Stimulated activated memory B cell treated with anti-CD40 and anti-IgM and Interleukin-4, amounts not matched to agents 10 μg/mL and 1 μg/mL and 100 μg/mL, for 72 hours (primary cell): Measurements from ENCODE around the gene CCDC85A.
A peak's percentile ranks its signal among the peaks of the same experiment; 100 is the strongest.
"Not testable (repeated sequence)": the region's sequence is repeated elsewhere in the genome, so short reads cannot be mapped to it uniquely, and the experiment has no call there.

Source experiments
- ATAC-seq: fragments of 150-1000 bp; cut with Tn5 transposase; 2 replicates; pipeline ENCODE4 v1.10.0; 2021
- H3K27ac Mint-ChIP-seq: one replicate; pipeline ENCODE4 v1.8.0; 2022; ENCODE audit warnings: mild to moderate bottlenecking, mixed read lengths
- H3K27me3 Mint-ChIP-seq: one replicate; pipeline ENCODE4 v1.8.0; 2022; ENCODE audit warnings: mixed read lengths
- H3K36me3 Mint-ChIP-seq: one replicate; pipeline ENCODE4 v1.8.0; 2022; ENCODE audit warnings: mixed read lengths
- H3K4me1 Mint-ChIP-seq: one replicate; pipeline ENCODE4 v1.8.0; 2022; ENCODE audit warnings: mixed read lengths
- H3K4me3 Mint-ChIP-seq: one replicate; pipeline ENCODE4 v1.8.0; 2022; ENCODE audit warnings: mild to moderate bottlenecking, moderate library complexity, mixed read lengths
- H3K9me3 Mint-ChIP-seq: one replicate; pipeline ENCODE4 v1.8.0; 2022; ENCODE audit warnings: mixed read lengths

The CCDC85A gene

DNA sequence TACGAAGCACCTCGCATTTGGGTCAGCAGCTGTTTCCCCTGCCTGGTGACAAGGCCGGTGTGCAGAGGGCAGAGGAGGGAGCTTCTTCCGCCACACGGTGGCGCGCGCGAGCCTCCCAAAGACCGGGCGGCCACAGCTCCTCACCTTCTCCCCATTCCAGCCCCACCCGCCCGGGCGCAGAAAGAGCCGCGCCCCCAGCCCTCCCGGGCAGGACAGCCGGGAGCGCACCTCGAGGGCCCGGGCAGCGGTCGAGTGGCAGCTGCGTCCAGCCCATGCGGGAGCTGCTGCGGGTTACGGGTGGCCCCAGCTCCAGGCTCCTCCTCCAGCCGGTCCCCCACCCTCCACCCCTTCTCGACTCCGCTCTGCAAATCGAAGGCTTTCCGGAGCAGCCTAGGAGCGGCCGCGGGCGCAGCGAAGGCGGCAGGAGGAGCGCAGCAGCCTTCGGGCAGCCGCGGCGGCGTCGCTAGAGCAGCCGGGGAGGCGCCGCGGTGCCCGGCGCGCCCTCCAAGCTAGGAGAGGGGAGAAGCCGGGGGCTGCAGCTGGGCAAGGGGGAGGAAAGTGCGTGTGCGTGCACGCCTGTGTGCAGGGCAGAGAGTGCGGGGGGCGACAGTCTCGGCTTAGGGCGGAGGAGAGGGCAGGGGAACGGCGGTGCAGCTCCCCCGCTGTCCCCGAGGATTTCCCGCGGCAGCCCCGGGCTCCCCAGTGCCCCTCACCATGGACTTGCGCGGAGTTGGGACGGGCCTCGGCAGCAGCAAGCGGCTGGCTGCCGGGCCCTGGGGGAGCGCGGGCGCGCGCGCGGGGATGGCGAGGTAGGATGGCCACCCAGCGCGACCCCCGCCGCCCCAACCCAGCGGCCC, at the start of gene CCDC85A:
CCDC85A (plus strand) TSS at position 348 of the 857 bp plus-strand sequence. CDS start 635 bp downstream, outside the sequence.
- ATAC-seq, result peak; percentile 87
- Mint-ChIP-seq H3K9me3 (no peaks in the 10 kb centered on the region), H3K4me3 (peak within 1 kb of the TSS; percentile 72), H3K27ac (no peak within 1 kb of the TSS), H3K27me3 (peaks cover 66% of the 10 kb centered on the region), H3K36me3 (no peaks in the 10 kb centered on the region), H3K4me1 (peaks cover 17% of the 10 kb centered on the region)

DNA sequence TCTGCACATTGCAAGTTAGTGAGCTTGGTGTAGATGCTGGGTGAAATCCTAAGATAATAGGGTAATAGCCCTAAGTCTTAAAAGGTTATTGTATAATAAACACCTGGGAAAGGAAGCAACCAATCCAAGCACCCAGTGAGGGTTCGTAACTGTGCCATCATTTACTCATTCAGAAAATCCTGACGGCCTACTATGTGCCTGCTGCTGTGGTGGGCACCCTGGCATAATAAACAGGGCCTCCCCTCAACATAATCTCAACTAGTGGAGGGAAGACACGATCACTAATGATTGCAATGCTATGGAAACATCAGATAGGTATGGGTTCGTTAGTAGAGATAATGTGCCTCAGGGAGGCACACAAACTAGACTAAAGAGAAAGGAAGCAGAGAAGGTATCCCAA, 48.9 kb upstream of the CCDC85A start:
- Mint-ChIP-seq H3K36me3 (no peaks in the 10 kb centered on the region), H3K27me3 (no peaks in the 10 kb centered on the region), H3K4me3 (no peak overlapping the region), H3K9me3 (no peaks in the 10 kb centered on the region), H3K4me1 (no peaks in the 10 kb centered on the region), H3K27ac (no peak overlapping the region)
- ATAC-seq, result no peak

GRCh38 chr2:56142497-56143061, 41.2 kb upstream of the CCDC85A start:
- not testable (repeated sequence) for H3K36me3 Mint-ChIP-seq, H3K4me1 Mint-ChIP-seq, H3K9me3 Mint-ChIP-seq, H3K27ac Mint-ChIP-seq, ATAC-seq, H3K4me3 Mint-ChIP-seq
- H3K27me3 Mint-ChIP-seq, result peaks cover 13% of the 10 kb centered on the region

DNA sequence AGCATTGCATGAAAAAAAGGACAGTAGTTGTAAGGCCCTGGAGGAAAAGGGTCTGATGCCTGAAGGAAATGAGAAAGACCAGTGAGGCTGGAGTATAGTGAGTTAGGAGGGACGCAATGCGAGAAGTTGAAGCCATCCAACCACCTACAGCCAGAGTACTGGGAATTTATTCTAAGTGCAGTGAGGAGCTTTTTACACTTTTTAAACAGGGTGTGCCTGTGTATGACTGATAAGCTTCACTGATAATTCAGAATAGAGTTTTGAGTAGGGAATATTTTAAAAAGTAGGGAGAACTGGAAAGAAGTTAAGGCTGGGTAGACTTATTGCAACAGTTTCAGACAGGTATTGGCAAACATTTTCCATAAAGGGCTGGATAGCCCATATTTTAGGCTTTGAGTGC, 35.9 kb upstream of the CCDC85A start:
- H3K4me3 Mint-ChIP-seq, result no peak overlapping the region
- no peaks in the 10 kb centered on the region for H3K4me1 Mint-ChIP-seq
- no peaks in the 10 kb centered on the region for H3K9me3 Mint-ChIP-seq
- H3K36me3 Mint-ChIP-seq, result no peaks in the 10 kb centered on the region
- peaks cover 17% of the 10 kb centered on the region for H3K27me3 Mint-ChIP-seq
- no peak overlapping the region for H3K27ac Mint-ChIP-seq
- ATAC-seq, result no peak

DNA sequence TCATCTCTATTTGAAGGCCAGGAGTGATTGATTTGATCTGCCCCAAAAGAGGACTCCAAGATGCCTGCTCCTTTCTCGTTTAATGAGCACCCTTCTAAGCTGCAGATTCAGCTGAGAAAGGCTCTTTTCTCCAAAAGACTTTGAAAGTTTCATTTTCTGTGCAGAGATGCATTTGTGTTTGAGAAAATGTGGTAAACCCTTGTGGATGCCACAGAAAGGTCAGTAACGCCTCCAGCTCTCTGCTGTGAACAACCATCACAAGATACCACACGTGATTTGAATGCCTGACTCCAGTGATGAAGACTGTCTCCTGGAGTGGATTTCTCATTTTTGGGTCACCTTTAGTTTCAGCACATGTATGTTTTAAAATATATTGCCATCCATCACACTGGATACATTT, 35.0 kb upstream of the CCDC85A start:
- no peaks in the 10 kb centered on the region for H3K36me3 Mint-ChIP-seq
- H3K27ac Mint-ChIP-seq, result no peak overlapping the region
- H3K4me3 Mint-ChIP-seq, result no peak overlapping the region
- peaks cover 8% of the 10 kb centered on the region for H3K27me3 Mint-ChIP-seq
- no peak for ATAC-seq
- H3K9me3 Mint-ChIP-seq, result no peaks in the 10 kb centered on the region
- H3K4me1 Mint-ChIP-seq, result no peaks in the 10 kb centered on the region

DNA sequence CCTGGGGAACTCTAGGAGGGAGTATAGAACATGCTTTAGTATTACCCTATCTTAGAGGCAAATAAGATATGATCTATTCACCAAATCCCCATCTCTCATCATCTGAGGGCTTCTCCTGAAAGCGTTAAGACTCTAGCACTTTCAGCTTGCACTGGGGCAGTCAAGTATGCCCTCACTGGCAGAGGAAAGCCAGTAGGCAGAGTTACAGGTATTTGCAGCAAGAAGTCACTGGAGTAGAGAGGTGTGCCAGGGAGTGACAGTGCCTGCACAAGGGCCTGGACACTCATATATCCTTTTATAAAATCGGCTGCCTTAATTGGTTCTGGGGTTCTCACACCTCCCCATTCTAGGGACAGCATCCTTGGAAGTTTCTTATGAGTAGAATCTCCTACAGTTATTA, 31.9 kb upstream of the CCDC85A start:
- H3K36me3 Mint-ChIP-seq, result no peaks in the 10 kb centered on the region
- peaks cover 6% of the 10 kb centered on the region for H3K27me3 Mint-ChIP-seq
- no peaks in the 10 kb centered on the region for H3K4me1 Mint-ChIP-seq
- no peaks in the 10 kb centered on the region for H3K9me3 Mint-ChIP-seq
- no peak overlapping the region for H3K4me3 Mint-ChIP-seq
- no peak for ATAC-seq
- no peak overlapping the region for H3K27ac Mint-ChIP-seq

DNA sequence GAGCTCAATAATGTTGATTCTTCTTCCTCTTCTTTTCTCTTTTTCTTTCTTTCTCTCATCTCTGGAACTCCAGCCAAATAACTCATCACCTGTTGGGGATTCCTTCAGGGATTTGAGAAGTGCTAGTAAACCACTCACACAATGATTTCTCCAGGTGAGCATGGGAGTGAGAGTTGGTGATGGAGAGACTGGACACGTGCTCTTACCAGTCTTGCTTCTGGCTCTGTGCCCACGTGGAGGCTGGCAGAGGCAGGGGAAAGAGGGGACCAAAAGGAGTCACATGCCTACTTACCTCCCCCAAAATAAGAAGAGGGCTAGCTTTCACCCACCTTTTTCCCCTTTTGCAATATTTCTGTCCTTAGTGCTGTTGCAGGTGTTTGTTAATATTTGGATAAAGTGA, 28.6 kb upstream of the CCDC85A start:
- Mint-ChIP-seq H3K9me3 (no peaks in the 10 kb centered on the region), H3K27me3 (peaks cover 6% of the 10 kb centered on the region), H3K4me1 (no peaks in the 10 kb centered on the region), H3K4me3 (no peak overlapping the region), H3K36me3 (no peaks in the 10 kb centered on the region), H3K27ac (no peak overlapping the region)
- ATAC-seq, result no peak

DNA sequence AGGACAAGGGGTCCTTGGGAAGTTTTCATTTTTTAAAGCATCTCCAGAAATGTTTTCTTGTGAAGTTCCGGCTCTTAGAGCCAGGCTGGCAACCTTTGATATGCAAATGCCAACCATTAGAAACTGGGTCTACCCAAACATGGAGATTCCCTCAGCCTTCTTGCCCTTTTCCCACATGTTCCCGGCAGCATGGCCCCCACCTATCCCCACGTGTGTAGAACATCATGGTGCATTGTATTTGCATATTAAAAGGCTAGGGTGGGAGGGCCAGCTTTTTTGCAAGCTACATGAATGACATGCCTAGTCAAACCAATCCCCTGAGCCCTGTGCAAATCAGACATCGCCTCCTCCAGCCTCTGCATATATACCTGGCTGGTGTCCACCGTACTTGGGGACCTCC, 23.9 kb upstream of the CCDC85A start:
- H3K4me1 Mint-ChIP-seq, ATAC-seq, H3K9me3 Mint-ChIP-seq, H3K4me3 Mint-ChIP-seq, H3K27me3 Mint-ChIP-seq, H3K27ac Mint-ChIP-seq, H3K36me3 Mint-ChIP-seq: not testable (repeated sequence)

DNA sequence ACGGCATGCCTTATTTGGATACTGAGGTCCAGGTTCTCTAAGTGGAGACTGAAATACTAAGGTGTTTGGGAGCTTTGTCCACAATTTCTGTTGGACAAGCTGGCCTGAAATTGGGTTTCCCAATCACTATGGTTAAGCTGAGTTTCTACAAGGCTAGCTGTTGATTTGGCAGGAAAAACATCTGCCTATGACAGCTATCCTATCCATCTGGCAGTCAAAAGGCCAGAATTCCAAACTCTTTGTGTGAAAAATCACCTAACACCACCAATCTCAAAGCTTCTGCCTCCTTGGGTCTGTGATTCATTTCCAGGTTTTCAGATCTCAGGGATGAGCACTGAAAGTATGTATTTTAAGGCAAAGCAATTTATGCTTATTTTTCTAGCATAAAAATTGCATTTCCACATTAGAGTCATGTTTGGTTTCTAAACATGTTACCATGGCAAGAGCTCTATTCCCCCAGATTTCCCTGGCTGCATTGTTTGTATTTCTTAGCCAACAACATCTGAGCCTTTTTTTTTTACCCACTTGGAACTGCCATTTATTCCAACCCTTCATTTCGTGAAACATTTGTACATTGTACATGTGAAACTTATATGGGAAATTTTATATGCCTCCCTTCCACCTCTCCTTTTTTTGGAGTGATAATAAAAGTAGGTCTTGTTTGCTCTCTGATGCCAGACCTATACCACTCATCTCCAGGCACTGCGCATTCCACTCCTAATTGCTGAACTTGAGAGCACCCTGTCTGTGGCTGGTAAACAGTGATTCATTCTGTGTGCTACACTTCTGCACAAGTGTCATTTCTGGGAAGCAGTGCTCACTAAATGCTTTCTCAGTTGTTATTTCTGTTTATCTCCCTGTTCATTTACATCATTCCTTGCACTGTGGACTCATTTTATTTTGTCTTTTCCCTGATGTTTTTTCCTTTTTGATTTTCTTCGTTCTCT, 15.9 kb upstream of the CCDC85A start:
- H3K27ac Mint-ChIP-seq, result no peak overlapping the region
- ATAC-seq, result no peak
- no peaks in the 10 kb centered on the region for H3K36me3 Mint-ChIP-seq
- peaks cover 3% of the 10 kb centered on the region for H3K9me3 Mint-ChIP-seq
- no peaks in the 10 kb centered on the region for H3K27me3 Mint-ChIP-seq
- H3K4me3 Mint-ChIP-seq, result no peak overlapping the region
- H3K4me1 Mint-ChIP-seq, result no peaks in the 10 kb centered on the region

- ATAC-seq, result no peak
- Mint-ChIP-seq H3K27me3 (no peaks in the 10 kb centered on the region), H3K36me3 (no peaks in the 10 kb centered on the region)
Measured at GRCh38 chr2:56169521-56169920, 14.3 kb upstream of the CCDC85A start.

GRCh38 chr2:56170504-56170903, 13.3 kb upstream of the CCDC85A start:
- peaks cover 3% of the 10 kb centered on the region for H3K9me3 Mint-ChIP-seq
- H3K27me3 Mint-ChIP-seq, result no peaks in the 10 kb centered on the region
- H3K4me3 Mint-ChIP-seq, result no peak overlapping the region
- no peaks in the 10 kb centered on the region for H3K4me1 Mint-ChIP-seq
- H3K27ac Mint-ChIP-seq, result no peak overlapping the region
- H3K36me3 Mint-ChIP-seq, result no peaks in the 10 kb centered on the region
- no peak for ATAC-seq

More at GRCh38 chr2:56169521-56169920, 14.3 kb upstream of the CCDC85A start:
- H3K4me3 Mint-ChIP-seq, result no peak overlapping the region
- no peak overlapping the region for H3K27ac Mint-ChIP-seq
- H3K4me1 Mint-ChIP-seq, result no peaks in the 10 kb centered on the region
- peaks cover 3% of the 10 kb centered on the region for H3K9me3 Mint-ChIP-seq

DNA sequence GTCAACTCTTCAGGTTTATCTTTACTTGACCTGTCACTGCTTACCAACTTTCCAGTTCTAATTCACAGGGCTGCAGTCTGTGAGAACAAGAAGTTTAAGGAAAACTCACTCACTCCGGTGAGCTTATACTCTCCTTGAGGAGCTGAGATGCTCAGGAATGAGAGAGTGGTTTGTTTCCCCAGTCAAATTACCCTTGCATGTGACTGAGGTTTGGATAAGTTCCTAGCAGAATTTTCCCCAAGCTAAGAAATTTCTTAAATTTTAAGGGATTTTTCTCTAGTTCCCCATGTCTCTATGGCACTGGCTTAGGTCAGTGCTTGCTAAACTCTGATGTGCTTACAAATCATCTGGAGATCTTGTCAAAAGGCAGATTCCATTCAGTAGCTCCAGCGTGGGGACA, 12.8 kb upstream of the CCDC85A start:
- Mint-ChIP-seq H3K9me3 (peaks cover 3% of the 10 kb centered on the region), H3K4me3 (no peak overlapping the region), H3K4me1 (no peaks in the 10 kb centered on the region), H3K27ac (no peak overlapping the region), H3K36me3 (no peaks in the 10 kb centered on the region), H3K27me3 (no peaks in the 10 kb centered on the region)
- no peak for ATAC-seq

DNA sequence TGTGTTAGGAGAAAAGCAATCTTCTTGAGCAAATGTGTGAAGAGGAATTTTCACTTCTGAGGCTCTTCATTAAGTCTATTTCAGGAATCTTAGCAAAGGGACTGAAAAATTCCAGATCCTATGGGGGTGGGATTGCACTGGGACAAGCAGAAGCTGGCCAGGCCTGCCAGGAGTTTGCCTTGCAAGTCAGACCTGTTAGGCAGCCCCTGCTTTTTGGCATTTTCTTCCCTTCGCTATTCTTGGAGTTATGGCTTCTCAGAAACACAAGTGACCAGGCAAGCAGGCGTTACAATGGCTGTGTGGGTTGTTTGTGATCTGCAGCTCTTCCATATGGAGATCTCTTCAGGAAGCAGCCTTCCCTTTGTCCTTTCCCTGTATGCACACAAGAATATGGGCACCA, 8.0 kb upstream of the CCDC85A start:
- Mint-ChIP-seq H3K27me3 (peaks cover 10% of the 10 kb centered on the region), H3K27ac (no peak overlapping the region), H3K4me3 (no peak overlapping the region), H3K36me3 (no peaks in the 10 kb centered on the region), H3K4me1 (no peaks in the 10 kb centered on the region), H3K9me3 (no peaks in the 10 kb centered on the region)
- ATAC-seq, result no peak

- Mint-ChIP-seq H3K27ac (no peak overlapping the region), H3K36me3 (no peaks in the 10 kb centered on the region), H3K9me3 (no peaks in the 10 kb centered on the region), H3K27me3 (peaks cover 24% of the 10 kb centered on the region), H3K4me1 (no peaks in the 10 kb centered on the region), H3K4me3 (no peak overlapping the region)
- ATAC-seq, result peak; percentile 61
Measured at GRCh38 chr2:56177420-56178220, 6.2 kb upstream of the CCDC85A start.

- no peak for ATAC-seq
- H3K27ac Mint-ChIP-seq, result no peak overlapping the region
Measured at GRCh38 chr2:56179931-56180330, 3.9 kb upstream of the CCDC85A start.

More at GRCh38 chr2:56179931-56180330, 3.9 kb upstream of the CCDC85A start:
- Mint-ChIP-seq H3K4me1 (peaks cover 9% of the 10 kb centered on the region), H3K36me3 (no peaks in the 10 kb centered on the region), H3K27me3 (peaks cover 41% of the 10 kb centered on the region), H3K9me3 (no peaks in the 10 kb centered on the region), H3K4me3 (no peak overlapping the region)
